Neural progenitor cell (in vitro differentiated cells): ENCODE results near the gene CNTNAP2. TPM values are rescaled to one million over a fixed set of nuclear protein-coding genes. Genes with fewer than 3 reads are reported as not detected.
"Not testable (repeated sequence)": the region's sequence is repeated elsewhere in the genome, so short reads cannot be mapped to it uniquely, and the experiment has no call there.

Source experiments
- DNase-seq: peaks from one replicate; pipeline ENCODE4 v3.0.0-alpha.2; 2016; ENCODE audit warnings: low spot score
- H2AFZ ChIP-seq: fragments of 200-600 bp; sonication (generic); replicated peaks from 2 replicates; pipeline ENCODE4 v1.6.1; 2016; ENCODE audit warnings: antibody characterized with exemption
- H3F3A ChIP-seq: fragments of 200-600 bp; sonication (generic); 2 replicates; pipeline ENCODE4 v1.6.1; 2016; ENCODE audit warnings: antibody characterized with exemption, low read depth
- H3K27ac ChIP-seq: fragments of 200-600 bp; sonication (generic); 2 replicates; pipeline ENCODE4 v1.5.1; 2016; ENCODE audit warnings: mild to moderate bottlenecking
- H3K27me3 ChIP-seq: fragments of 200-600 bp; sonication (generic); 2 replicates; pipeline ENCODE4 v1.6.1; 2016; ENCODE audit warnings: mild to moderate bottlenecking, moderate library complexity
- H3K36me3 ChIP-seq: fragments of 200-600 bp; sonication (generic); 2 replicates; pipeline ENCODE4 v1.5.1; 2016
- H3K4me1 ChIP-seq: fragments of 200-600 bp; sonication (generic); 2 replicates; pipeline ENCODE4 v1.6.1; 2016; ENCODE audit warnings: mixed run types
- H3K4me2 ChIP-seq: fragments of 200-600 bp; sonication (generic); 2 replicates; pipeline ENCODE4 v1.6.1; 2016
- H3K4me3 ChIP-seq: fragments of 200-600 bp; sonication (generic); 2 replicates; pipeline ENCODE4 v1.5.1; 2016
- H3K79me2 ChIP-seq: fragments of 200-600 bp; sonication (generic); 2 replicates; pipeline ENCODE4 v1.6.1; 2016; ENCODE audit warnings: low read depth
- H3K9ac ChIP-seq: fragments of 200-600 bp; sonication (generic); 2 replicates; pipeline ENCODE4 v1.6.1; 2016
- H3K9me3 ChIP-seq: fragments of 200-600 bp; sonication (generic); 2 replicates; pipeline ENCODE4 v1.5.1; 2016; ENCODE audit warnings: low read depth
- H4K20me1 ChIP-seq: fragments of 200-600 bp; sonication (generic); 2 replicates; pipeline ENCODE4 v1.6.1; 2016; ENCODE audit warnings: low read depth
- H3K27ac Mint-ChIP-seq: 3 replicates; pipeline ENCODE4 v1.8.0; 2021; ENCODE audit warnings: mixed read lengths
- H3K27me3 Mint-ChIP-seq: 2 replicates; pipeline ENCODE4 v1.8.0; 2022; ENCODE audit warnings: low read depth, mild to moderate bottlenecking, inconsistent platforms, moderate library complexity, mixed read lengths; ENCODE audit not compliant: insufficient read depth
- H3K36me3 Mint-ChIP-seq: 3 replicates; pipeline ENCODE4 v1.8.0; 2021; ENCODE audit warnings: mixed read lengths
- H3K4me1 Mint-ChIP-seq: 3 replicates; pipeline ENCODE4 v1.8.0; 2021; ENCODE audit warnings: mixed read lengths
- H3K4me3 Mint-ChIP-seq: 3 replicates; pipeline ENCODE4 v1.8.0; 2021; ENCODE audit warnings: mild to moderate bottlenecking, moderate library complexity, mixed read lengths
- H3K9me3 Mint-ChIP-seq: 3 replicates; pipeline ENCODE4 v1.8.0; 2020; ENCODE audit warnings: mixed read lengths
- CTCF ChIP-seq: fragments of 200-600 bp; sonication (generic); IDR thresholded peaks from 2 replicates; pipeline ENCODE4 v1.5.1; 2017; ENCODE audit warnings: antibody characterized with exemption, mild to moderate bottlenecking
- EZH2 ChIP-seq: fragments of 200-600 bp; sonication (generic); IDR thresholded peaks from 2 replicates; pipeline ENCODE4 v1.6.1; 2017; ENCODE audit warnings: antibody characterized with exemption, mild to moderate bottlenecking, moderate library complexity
- EZH2phosphoT487 ChIP-seq: fragments of 200-600 bp; sonication (generic); IDR thresholded peaks from 2 replicates; pipeline ENCODE4 v1.6.1; 2017; ENCODE audit warnings: antibody characterized with exemption
- total RNA-seq: library from RNA; depleted of rRNA; stranded (reverse); fragments of >200 nt; gene quantifications from 2 replicates; pipeline ENCODE4 v1.2.3, GENCODE V29; 2015; ENCODE audit warnings: low replicate concordance

The CNTNAP2 gene
- total RNA-seq, 1 donor from 2014 or later, result 126 TPM

- Mint-ChIP-seq H3K27me3 (peaks cover 2% of the 10 kb centered on the region), H3K27ac (no peak overlapping the region), H3K9me3 (no peaks in the 10 kb centered on the region), H3K4me3 (no peak overlapping the region), H3K4me1 (peaks cover 6% of the 10 kb centered on the region), H3K36me3 (no peaks in the 10 kb centered on the region)
- H3F3A ChIP-seq, result no peaks in the 10 kb centered on the region
- no peaks in the 10 kb centered on the region for H4K20me1 ChIP-seq
- H2AFZ ChIP-seq, result peak overlapping the region; percentile 44
- no peaks in the 10 kb centered on the region for H3K27me3 ChIP-seq
- H3K4me1 ChIP-seq, result peaks cover 14% of the 10 kb centered on the region
- TF ChIP-seq EZH2phosphoT487 (no peak), CTCF (no peak), EZH2 (no peak)
- H3K27ac ChIP-seq, result peak overlapping the region; percentile 30
- no peaks in the 10 kb centered on the region for H3K79me2 ChIP-seq
- no peak overlapping the region for H3K9ac ChIP-seq
- no peak for DNase-seq
- no peaks in the 10 kb centered on the region for H3K9me3 ChIP-seq
- no peaks in the 10 kb centered on the region for H3K36me3 ChIP-seq
- no peak overlapping the region for H3K4me3 ChIP-seq
- peak overlapping the region; percentile 36 for H3K4me2 ChIP-seq
Measured at GRCh38 chr7:146177301-146177700, 60.7 kb downstream of the CNTNAP2 start.

- no peak overlapping the region for H3K27ac Mint-ChIP-seq
- H3K27me3 Mint-ChIP-seq, result no peaks in the 10 kb centered on the region
- TF ChIP-seq EZH2phosphoT487 (no peak), EZH2 (no peak), CTCF (no peak)
- Histone ChIP-seq H3K9me3 (no peaks in the 10 kb centered on the region), H3K36me3 (no peaks in the 10 kb centered on the region), H3K4me1 (no peaks in the 10 kb centered on the region), H3F3A (no peaks in the 10 kb centered on the region), H3K27ac (no peak overlapping the region), H3K4me2 (no peak overlapping the region), H3K27me3 (no peaks in the 10 kb centered on the region), H4K20me1 (no peaks in the 10 kb centered on the region), H3K4me3 (no peak overlapping the region), H3K9ac (no peak overlapping the region), H2AFZ (no peak overlapping the region), H3K79me2 (no peaks in the 10 kb centered on the region)
- H3K9me3 Mint-ChIP-seq, result no peaks in the 10 kb centered on the region
- H3K4me3 Mint-ChIP-seq, result no peak overlapping the region
- no peaks in the 10 kb centered on the region for H3K4me1 Mint-ChIP-seq
- no peak for DNase-seq
- no peaks in the 10 kb centered on the region for H3K36me3 Mint-ChIP-seq
Measured at GRCh38 chr7:146185844-146186243, 69.2 kb downstream of the CNTNAP2 start.

DNA sequence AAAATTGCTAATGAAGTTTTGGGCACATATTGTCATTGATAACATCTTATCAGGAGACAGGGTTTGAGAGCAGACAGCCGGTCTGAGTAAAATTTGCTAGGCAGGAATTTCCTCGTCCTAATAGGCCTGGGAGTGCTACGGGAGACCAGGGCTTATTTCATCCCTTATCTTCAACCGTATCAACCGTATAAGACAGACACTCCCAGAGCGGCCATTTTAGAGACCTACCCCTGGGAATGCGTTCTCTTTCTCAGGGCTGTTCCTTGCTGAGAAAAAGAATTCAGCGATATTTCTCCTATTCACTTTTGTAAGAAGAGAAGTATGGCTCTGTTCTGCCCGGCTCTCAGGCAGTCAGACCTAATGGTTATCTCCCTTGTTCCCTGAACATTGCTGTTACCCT lies 74.8 kb downstream of the CNTNAP2 start:
- H3K27ac ChIP-seq, H4K20me1 ChIP-seq, H3K36me3 ChIP-seq, H3K27me3 ChIP-seq, H3K36me3 Mint-ChIP-seq, H3K9me3 Mint-ChIP-seq, H3F3A ChIP-seq, H3K4me3 Mint-ChIP-seq, DNase-seq, H3K27me3 Mint-ChIP-seq, H3K4me1 Mint-ChIP-seq, H2AFZ ChIP-seq, H3K9me3 ChIP-seq, H3K79me2 ChIP-seq, H3K27ac Mint-ChIP-seq, H3K4me2 ChIP-seq, H3K9ac ChIP-seq, H3K4me1 ChIP-seq, H3K4me3 ChIP-seq: not testable (repeated sequence)

DNA sequence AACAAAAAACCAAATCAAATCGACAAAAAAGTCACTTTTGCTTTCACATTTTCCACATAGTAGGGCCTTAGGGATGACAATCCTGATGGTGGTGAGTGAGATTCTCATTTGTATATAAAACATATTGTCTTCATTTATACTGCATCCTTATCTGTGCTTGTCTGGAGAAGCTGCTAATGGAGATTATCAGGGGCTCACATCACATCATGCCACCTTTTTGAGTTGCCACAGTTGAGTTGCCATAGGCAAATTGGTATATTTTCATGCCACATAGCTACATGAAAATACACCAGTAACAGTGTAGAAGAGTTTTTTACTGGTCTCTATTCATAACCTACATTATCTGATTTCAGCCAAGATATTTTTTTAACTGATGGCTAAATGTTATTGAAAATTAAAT lies 85.3 kb downstream of the CNTNAP2 start:
- Mint-ChIP-seq H3K9me3 (no peaks in the 10 kb centered on the region), H3K27me3 (peaks cover 2% of the 10 kb centered on the region), H3K36me3 (no peaks in the 10 kb centered on the region), H3K4me1 (no peaks in the 10 kb centered on the region), H3K27ac (no peak overlapping the region), H3K4me3 (no peak overlapping the region)
- Histone ChIP-seq H3K27ac (no peak overlapping the region), H3K27me3 (no peaks in the 10 kb centered on the region), H3K4me1 (no peaks in the 10 kb centered on the region), H4K20me1 (no peaks in the 10 kb centered on the region), H3K4me3 (no peak overlapping the region), H2AFZ (no peak overlapping the region), H3K79me2 (no peaks in the 10 kb centered on the region), H3K9ac (no peak overlapping the region), H3K36me3 (no peaks in the 10 kb centered on the region), H3K9me3 (no peaks in the 10 kb centered on the region), H3F3A (no peaks in the 10 kb centered on the region), H3K4me2 (no peak overlapping the region)
- TF ChIP-seq EZH2 (no peak), CTCF (no peak), EZH2phosphoT487 (no peak)
- DNase-seq, result no peak
